Uterus (tissue), 2 donors: Measurements from ENCODE around the gene GPBP1L1.

ENCODE experiments used
- POLR2A ChIP-seq, 2 donors: fragments of 450-650 bp; IDR thresholded peaks; one replicate each; pipeline ENCODE4 v1.6.1; 2016; ENCODE audit warnings: antibody characterized with exemption in 2 of 2, mild to moderate bottlenecking in 1 of 2, moderate library complexity in 1 of 2
- TF ChIP-seq, protein P1 (sequence below), 4 experiments: fragments of 200-600 bp in 2 of 4; fragments of 450-650 bp in 2 of 4; sonication (generic) in 2 of 4; IDR thresholded peaks; one replicate each; pipeline ENCODE4 v1.5.1; 2016 to 2019; ENCODE audit warnings: antibody characterized with exemption in 4 of 4, mild to moderate bottlenecking in 2 of 4, moderate library complexity in 1 of 4

DNA sequence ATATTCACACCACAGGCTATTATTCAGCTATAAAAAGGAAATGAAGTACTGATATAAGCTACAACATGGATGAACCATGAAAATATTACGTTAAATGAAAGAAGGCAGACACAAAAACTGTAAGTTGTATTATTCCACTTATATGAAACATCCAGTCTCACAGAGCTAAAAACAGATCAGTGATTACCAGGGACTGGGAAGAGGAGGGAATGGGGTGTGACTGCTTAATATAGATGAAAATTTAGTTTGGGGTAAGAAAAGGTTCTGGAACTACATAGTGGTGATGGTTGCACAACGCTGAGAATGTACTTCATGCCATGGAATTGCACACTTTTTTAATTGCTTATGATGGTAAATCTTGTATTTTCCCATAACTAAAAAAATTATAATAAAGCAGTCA lies 19.5 kb downstream of the GPBP1L1 start:
- TF ChIP-seq, protein P1, sequence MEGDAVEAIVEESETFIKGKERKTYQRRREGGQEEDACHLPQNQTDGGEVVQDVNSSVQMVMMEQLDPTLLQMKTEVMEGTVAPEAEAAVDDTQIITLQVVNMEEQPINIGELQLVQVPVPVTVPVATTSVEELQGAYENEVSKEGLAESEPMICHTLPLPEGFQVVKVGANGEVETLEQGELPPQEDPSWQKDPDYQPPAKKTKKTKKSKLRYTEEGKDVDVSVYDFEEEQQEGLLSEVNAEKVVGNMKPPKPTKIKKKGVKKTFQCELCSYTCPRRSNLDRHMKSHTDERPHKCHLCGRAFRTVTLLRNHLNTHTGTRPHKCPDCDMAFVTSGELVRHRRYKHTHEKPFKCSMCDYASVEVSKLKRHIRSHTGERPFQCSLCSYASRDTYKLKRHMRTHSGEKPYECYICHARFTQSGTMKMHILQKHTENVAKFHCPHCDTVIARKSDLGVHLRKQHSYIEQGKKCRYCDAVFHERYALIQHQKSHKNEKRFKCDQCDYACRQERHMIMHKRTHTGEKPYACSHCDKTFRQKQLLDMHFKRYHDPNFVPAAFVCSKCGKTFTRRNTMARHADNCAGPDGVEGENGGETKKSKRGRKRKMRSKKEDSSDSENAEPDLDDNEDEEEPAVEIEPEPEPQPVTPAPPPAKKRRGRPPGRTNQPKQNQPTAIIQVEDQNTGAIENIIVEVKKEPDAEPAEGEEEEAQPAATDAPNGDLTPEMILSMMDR (IDR thresholded peaks at IDR 0.05): no peak
- no peak for TF ChIP-seq POLR2A (IDR thresholded peaks at IDR 0.05)
